Panc1 (cell line): ENCODE results near the gene LRBA. TPM values are rescaled to one million over a fixed set of nuclear protein-coding genes. Genes with fewer than 3 reads are reported as not detected.

Source experiments
- ATAC-seq: fragments of 200-7000 bp; cut with Tn5 transposase; 2 replicates; pipeline ENCODE4 v1.9.1; 2020; ENCODE audit warnings: mild to moderate bottlenecking, moderate library complexity
- BruUV-seq: library from RNA; stranded (reverse); fragments of 400-500 nt; replicated peaks from 2 replicates; lab custom pipeline; 2021; lab: Mats Ljungman, UMichigan
- CTCF ChIA-PET: fragments of 300-600 bp; sonication (Branson Sonifier 250); formaldehyde crosslinking; loops from one replicate; lab custom pipeline; 2022; ENCODE audit warnings: antibody characterized with exemption; lab: Charles Lee
- POLR2A ChIA-PET: fragments of 300-600 bp; sonication (Branson Sonifier 250); formaldehyde crosslinking; loops from one replicate; lab custom pipeline; 2022; ENCODE audit warnings: antibody characterized with exemption; lab: Charles Lee
- DNase-seq: peaks from one replicate; pipeline ENCODE4 v3.0.0-alpha.2; 2010; ENCODE audit warnings: low read depth, low spot score
- H3K27ac ChIP-seq: 2 replicates; pipeline ENCODE4 v1.5.1; 2011; ENCODE audit warnings: mild to moderate bottlenecking, low read length, inconsistent platforms
- H3K27me3 ChIP-seq: fragments of 200-500 bp; sonication (Bioruptor generic); 2 replicates; pipeline ENCODE4 v1.6.0; 2014; ENCODE audit warnings: low read length, inconsistent platforms; ENCODE audit not compliant: control insufficient read depth, insufficient read depth
- H3K36me3 ChIP-seq: fragments of 200-500 bp; sonication (Bioruptor generic); 2 replicates; pipeline ENCODE4 v1.5.1; 2014; ENCODE audit warnings: inconsistent platforms, mild to moderate bottlenecking, low read length, moderate library complexity; ENCODE audit not compliant: control insufficient read depth, insufficient read depth
- H3K4me1 ChIP-seq: 2 replicates; pipeline ENCODE4 v1.5.1; 2011; ENCODE audit warnings: inconsistent platforms, mild to moderate bottlenecking, low read length, moderate library complexity; ENCODE audit not compliant: control insufficient read depth, insufficient read depth
- H3K4me3 ChIP-seq, 2 experiments: 2 replicates each; pipeline ENCODE4 v1.5.1; 2011 to 2012; ENCODE audit warnings: low read depth in 2 of 2, low read length in 2 of 2, mild to moderate bottlenecking in 2 of 2, inconsistent platforms in 1 of 2, moderate library complexity in 1 of 2
- H3K9me3 ChIP-seq: fragments of 200-500 bp; sonication (Bioruptor generic); 2 replicates; pipeline ENCODE4 v1.5.1; 2014; ENCODE audit warnings: low read depth, mild to moderate bottlenecking, inconsistent platforms, low read length, moderate library complexity; ENCODE audit not compliant: control insufficient read depth, insufficient read depth
- CTCF ChIP-seq: fragments of 450-650 bp; IDR thresholded peaks from 2 replicates; pipeline ENCODE4 v1.5.1; 2017; ENCODE audit warnings: mild to moderate bottlenecking
- POLR2AphosphoS5 ChIP-seq: IDR thresholded peaks from 2 replicates; pipeline ENCODE4 v1.6.1; 2012; ENCODE audit warnings: mild to moderate bottlenecking, low read depth, low read length, moderate library complexity
- REST ChIP-seq, 2 experiments: IDR thresholded peaks; 2 replicates each; pipeline ENCODE4 v1.6.1; 2011 to 2012; ENCODE audit warnings: low read depth in 2 of 2, control low read depth in 1 of 2, low read length in 1 of 2, mild to moderate bottlenecking in 1 of 2, moderate library complexity in 1 of 2; ENCODE audit not compliant: insufficient read depth in 1 of 2
- SIN3A ChIP-seq: IDR thresholded peaks from 2 replicates; pipeline ENCODE4 v1.6.1; 2012; ENCODE audit warnings: low read depth, mild to moderate bottlenecking, low read length, moderate library complexity, borderline replicate concordance; ENCODE audit not compliant: insufficient read depth
- TCF7L2 ChIP-seq: IDR thresholded peaks from 2 replicates; pipeline ENCODE4 v1.6.1; 2011; ENCODE audit warnings: mild to moderate bottlenecking, low read depth, low read length, inconsistent platforms
- in situ Hi-C: cut with HindIII; loops from 2 replicates; pipeline ENCODE4 v1.10.0; 2016; ENCODE audit warnings: low sequenced_read_pairs, low pct_unique_long_range_greater_than_20kb
- intact Hi-C: fragments of 100-400 bp; cut with micrococcal nuclease; formaldehyde crosslinking; loops from one replicate; pipeline ENCODE4 v1.10.0; 2022; ENCODE audit not compliant: unreplicated experiment
- total RNA-seq: library from RNA; stranded (reverse); gene quantifications from one replicate; pipeline ENCODE4 v1.2.1, GENCODE V29; 2021; ENCODE audit not compliant: unreplicated experiment

The LRBA gene
- total RNA-seq, 1 experiment from 2014 or later, result 26.4 TPM

GRCh38 chr4:151035911-151036310, 20.8 kb upstream of the LRBA start:
- no peaks in the 10 kb centered on the region for H3K27me3 ChIP-seq
- ATAC-seq, result no peak
- no TSS peak for BruUV-seq
- intact Hi-C loops, result no loop called here
- no peak for DNase-seq
- H3K9me3 ChIP-seq, result no peaks in the 10 kb centered on the region
- ChIA-PET CTCF (no interaction called here), POLR2A (no interaction called here)
- H3K4me1 ChIP-seq, result no peaks in the 10 kb centered on the region
- TF ChIP-seq TCF7L2, result no peak
- TF ChIP-seq POLR2AphosphoS5, result no peak
- TF ChIP-seq SIN3A, result no peak
- no peak for TF ChIP-seq REST (IDR thresholded peaks at IDR 0.05; ENCODE audit: insufficient read depth in 1 of 2, low read depth in 2 of 2, low read length in 1 of 2)
- TF ChIP-seq CTCF, result no peak
- H3K36me3 ChIP-seq, result no peaks in the 10 kb centered on the region
- H3K27ac ChIP-seq, result no peak overlapping the region
- in situ Hi-C loops, result no loop called here
- H3K4me3 ChIP-seq, result no peak overlapping the region

GRCh38 chr4:151035328-151035727, 20.2 kb upstream of the LRBA start:
- no peaks in the 10 kb centered on the region for H3K9me3 ChIP-seq

More at GRCh38 chr4:151035328-151035727, 20.2 kb upstream of the LRBA start:
- no TSS peak for BruUV-seq
- DNase-seq, result no peak
- no peak for ATAC-seq
- no peaks in the 10 kb centered on the region for H3K27me3 ChIP-seq
- no peak overlapping the region for H3K4me3 ChIP-seq
- no peaks in the 10 kb centered on the region for H3K36me3 ChIP-seq
- in situ Hi-C loops, result no loop called here
- no peak overlapping the region for H3K27ac ChIP-seq
- ChIA-PET CTCF (no interaction called here), POLR2A (no interaction called here)
- H3K4me1 ChIP-seq, result no peaks in the 10 kb centered on the region
- no peak for TF ChIP-seq REST (IDR thresholded peaks at IDR 0.05; ENCODE audit: insufficient read depth in 1 of 2, low read depth in 2 of 2, low read length in 1 of 2)
- no peak for TF ChIP-seq TCF7L2
- TF ChIP-seq POLR2AphosphoS5, result no peak
- TF ChIP-seq SIN3A, result no peak
- TF ChIP-seq CTCF, result no peak
- intact Hi-C loops, result no loop called here
